ENCODE measurements around the gene TMEM167A. TPM values are rescaled to one million over a fixed set of nuclear protein-coding genes. Genes with fewer than 3 reads are reported as not detected.

TMEM167A gene
- total RNA-seq, 4 donors from 2014 or later: 46.3 to 106 (median 56.3) TPM

GRCh38 chr5:83034036-83034435 is 43.2 kb downstream of the TMEM167A start:
- TF ChIP-seq, protein P1, sequence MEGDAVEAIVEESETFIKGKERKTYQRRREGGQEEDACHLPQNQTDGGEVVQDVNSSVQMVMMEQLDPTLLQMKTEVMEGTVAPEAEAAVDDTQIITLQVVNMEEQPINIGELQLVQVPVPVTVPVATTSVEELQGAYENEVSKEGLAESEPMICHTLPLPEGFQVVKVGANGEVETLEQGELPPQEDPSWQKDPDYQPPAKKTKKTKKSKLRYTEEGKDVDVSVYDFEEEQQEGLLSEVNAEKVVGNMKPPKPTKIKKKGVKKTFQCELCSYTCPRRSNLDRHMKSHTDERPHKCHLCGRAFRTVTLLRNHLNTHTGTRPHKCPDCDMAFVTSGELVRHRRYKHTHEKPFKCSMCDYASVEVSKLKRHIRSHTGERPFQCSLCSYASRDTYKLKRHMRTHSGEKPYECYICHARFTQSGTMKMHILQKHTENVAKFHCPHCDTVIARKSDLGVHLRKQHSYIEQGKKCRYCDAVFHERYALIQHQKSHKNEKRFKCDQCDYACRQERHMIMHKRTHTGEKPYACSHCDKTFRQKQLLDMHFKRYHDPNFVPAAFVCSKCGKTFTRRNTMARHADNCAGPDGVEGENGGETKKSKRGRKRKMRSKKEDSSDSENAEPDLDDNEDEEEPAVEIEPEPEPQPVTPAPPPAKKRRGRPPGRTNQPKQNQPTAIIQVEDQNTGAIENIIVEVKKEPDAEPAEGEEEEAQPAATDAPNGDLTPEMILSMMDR (IDR thresholded peaks at IDR 0.05; ENCODE audit: low read depth): no peak

DNA sequence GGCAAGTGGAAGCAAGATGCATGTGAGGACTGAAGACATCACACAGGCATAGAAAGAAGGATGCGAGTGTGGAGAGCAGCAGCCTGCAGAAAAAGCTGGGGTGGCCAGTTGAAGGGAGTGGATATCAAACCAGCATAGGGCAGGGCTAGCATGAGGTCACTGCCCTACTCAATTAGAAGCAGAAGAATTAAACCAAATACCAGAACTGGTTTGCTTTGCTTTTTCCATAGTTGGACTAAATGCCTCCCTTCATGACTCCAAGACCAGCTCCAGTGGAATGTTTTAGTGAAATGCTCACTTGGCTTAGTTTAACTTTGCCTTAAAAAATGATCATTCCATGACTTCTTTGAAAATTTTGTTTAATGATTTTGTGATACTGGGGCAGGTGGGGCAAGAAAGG is 45.8 kb downstream of the TMEM167A start:
- TF ChIP-seq, protein P1 (IDR thresholded peaks at IDR 0.05; ENCODE audit: low read depth): no peak

- TF ChIP-seq, protein P1 (IDR thresholded peaks at IDR 0.05; ENCODE audit: low read depth): no peak
These were observed 47.3 kb downstream of the TMEM167A start for GRCh38 chr5:83029912-83030311.

DNA sequence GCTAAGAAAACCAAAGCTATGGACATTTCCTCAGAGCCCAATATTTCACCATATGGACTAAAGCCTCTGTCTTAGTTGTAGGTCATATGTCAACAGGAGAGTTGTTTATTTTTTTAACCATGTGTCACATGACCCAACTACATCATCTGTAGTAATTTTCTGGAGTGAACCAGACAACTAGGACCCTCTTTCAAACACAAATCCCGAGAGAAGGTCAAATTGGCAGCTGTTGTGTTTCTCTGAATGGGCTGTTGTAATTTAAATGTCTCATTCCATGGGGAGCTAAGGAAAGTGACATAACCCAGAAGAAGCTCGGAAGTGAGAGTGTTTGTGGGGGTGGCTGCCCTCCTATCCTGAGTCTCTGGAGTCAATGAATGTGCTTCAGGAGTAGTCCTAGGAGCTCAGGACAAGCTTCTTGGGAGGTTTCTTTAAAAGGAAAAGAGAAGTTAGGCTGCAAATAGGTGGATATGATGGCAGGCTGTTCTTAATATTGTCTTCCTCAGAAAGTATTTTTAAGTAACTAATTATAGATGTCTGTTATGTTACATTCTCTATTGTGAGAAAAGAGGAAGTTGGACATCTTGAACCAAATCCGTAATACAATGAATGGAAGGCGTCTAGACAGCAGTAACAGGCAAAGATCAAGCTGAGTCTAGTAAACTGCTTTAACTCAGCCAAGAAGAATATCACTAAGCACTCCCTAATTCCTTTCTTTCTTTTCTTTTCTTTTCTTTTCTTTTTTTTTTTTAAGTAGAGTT is 50.1 kb downstream of the TMEM167A start:
- TF ChIP-seq, protein P1 (IDR thresholded peaks at IDR 0.05; ENCODE audit: low read depth): no peak

GRCh38 chr5:83026516-83026915 is 50.7 kb downstream of the TMEM167A start:
- TF ChIP-seq, protein P1 (IDR thresholded peaks at IDR 0.05; ENCODE audit: low read depth): no peak

GRCh38 chr5:83025690-83026478 is 51.3 kb downstream of the TMEM167A start:
- TF ChIP-seq, protein P1 (IDR thresholded peaks at IDR 0.05; ENCODE audit: low read depth): no peak

DNA sequence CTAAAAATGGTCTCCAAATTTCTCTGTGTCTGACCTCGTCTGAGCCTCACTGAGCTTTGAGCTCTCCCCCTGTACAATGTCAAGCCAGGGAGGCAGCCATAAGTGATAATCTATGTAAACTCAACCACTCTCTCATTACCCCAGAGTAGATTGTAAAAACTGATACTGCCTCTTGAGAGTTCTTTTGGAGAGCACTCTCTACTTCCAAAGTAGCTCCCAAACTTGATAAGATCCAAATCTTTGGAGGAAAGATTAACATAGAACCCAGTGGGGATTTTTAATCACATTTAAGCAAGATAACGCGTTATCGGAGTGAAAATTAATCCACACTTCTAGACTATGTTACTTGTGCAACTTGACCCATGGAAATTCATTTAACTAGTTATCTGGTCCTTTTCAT is 54.9 kb downstream of the TMEM167A start:
- TF ChIP-seq, protein P1 (IDR thresholded peaks at IDR 0.05; ENCODE audit: low read depth): no peak
